H9 (cell line): ENCODE data around the gene MMP15. TPM values are rescaled to one million over a fixed set of nuclear protein-coding genes. Genes with fewer than 3 reads are reported as not detected.

Source experiments
- DNase-seq: peaks from one replicate; pipeline ENCODE4 v3.0.0-alpha.2; 2017
- H2AFZ ChIP-seq: one replicate; pipeline ENCODE4 v1.6.1; 2013; ENCODE audit warnings: mild to moderate bottlenecking, low read length, control low read depth, moderate library complexity
- H2AK5ac ChIP-seq: 2 replicates; pipeline ENCODE4 v1.6.1; 2013; ENCODE audit warnings: low read length, control low read depth, mixed read lengths; ENCODE audit not compliant: insufficient read length
- H2BK120ac ChIP-seq: one replicate; pipeline ENCODE4 v1.6.1; 2013; ENCODE audit warnings: low read depth, mild to moderate bottlenecking, low read length, control low read depth, inconsistent platforms; ENCODE audit not compliant: poor library complexity, severe bottlenecking
- H2BK12ac ChIP-seq: 2 replicates; pipeline ENCODE4 v1.6.1; 2013; ENCODE audit warnings: low read length, control low read depth, mixed read lengths, low read depth; ENCODE audit not compliant: insufficient read length
- H2BK15ac ChIP-seq: 2 replicates; pipeline ENCODE4 v1.6.1; 2013; ENCODE audit warnings: low read depth, low read length, control low read depth
- H2BK20ac ChIP-seq: one replicate; pipeline ENCODE4 v1.6.1; 2013; ENCODE audit warnings: low read depth, mild to moderate bottlenecking, low read length, control low read depth, inconsistent platforms; ENCODE audit not compliant: poor library complexity, severe bottlenecking
- H2BK5ac ChIP-seq: 2 replicates; pipeline ENCODE4 v1.6.1; 2013; ENCODE audit warnings: low read length, control low read depth, mixed read lengths; ENCODE audit not compliant: insufficient read length
- H3K14ac ChIP-seq: 2 replicates; pipeline ENCODE4 v1.6.1; 2013; ENCODE audit warnings: low read length, control low read depth; ENCODE audit not compliant: insufficient read depth
- H3K18ac ChIP-seq: 2 replicates; pipeline ENCODE4 v1.6.1; 2013; ENCODE audit warnings: low read depth, mild to moderate bottlenecking, mixed read lengths, low read length, control low read depth; ENCODE audit not compliant: insufficient read length
- H3K23ac ChIP-seq: 2 replicates; pipeline ENCODE4 v1.6.1; 2013; ENCODE audit warnings: low read length, control low read depth, mixed read lengths, low read depth; ENCODE audit not compliant: insufficient read length
- H3K23me2 ChIP-seq: 2 replicates; pipeline ENCODE4 v1.6.1; 2013; ENCODE audit warnings: low read depth, mild to moderate bottlenecking, mixed read lengths, low read length, control low read depth; ENCODE audit not compliant: insufficient read length, poor library complexity, severe bottlenecking
- H3K27ac ChIP-seq: 2 replicates; pipeline ENCODE4 v1.5.1; 2013; ENCODE audit warnings: low read length, control low read depth, mixed read lengths, low read depth; ENCODE audit not compliant: insufficient read length
- H3K27me3 ChIP-seq: 2 replicates; pipeline ENCODE4 v1.6.1; 2013; ENCODE audit warnings: low read length, control low read depth, inconsistent platforms; ENCODE audit not compliant: insufficient read depth
- H3K4ac ChIP-seq: 2 replicates; pipeline ENCODE4 v1.6.1; 2013; ENCODE audit warnings: low read depth, mild to moderate bottlenecking, control low read depth, inconsistent platforms, low read length, moderate library complexity
- H3K4me1 ChIP-seq: 2 replicates; pipeline ENCODE4 v1.6.1; 2013; ENCODE audit warnings: low read length, control low read depth, inconsistent platforms; ENCODE audit not compliant: insufficient read depth
- H3K4me2 ChIP-seq: 2 replicates; pipeline ENCODE4 v1.6.1; 2013; ENCODE audit warnings: low read length, control low read depth, mixed read lengths; ENCODE audit not compliant: insufficient read length, insufficient read depth
- H3K56ac ChIP-seq: 2 replicates; pipeline ENCODE4 v1.6.1; 2013; ENCODE audit warnings: low read depth, mild to moderate bottlenecking, mixed read lengths, low read length, control low read depth; ENCODE audit not compliant: insufficient read length
- H3K79me1 ChIP-seq: 2 replicates; pipeline ENCODE4 v1.6.1; 2013; ENCODE audit warnings: low read depth, mild to moderate bottlenecking, moderate library complexity, low read length, control low read depth, inconsistent platforms; ENCODE audit not compliant: insufficient read depth, poor library complexity, severe bottlenecking
- H3K79me2 ChIP-seq: 2 replicates; pipeline ENCODE4 v1.6.1; 2013; ENCODE audit warnings: low read length, control low read depth, inconsistent platforms; ENCODE audit not compliant: insufficient read depth
- H3K9ac ChIP-seq: 2 replicates; pipeline ENCODE4 v1.6.1; 2013; ENCODE audit warnings: low read length, control low read depth, mixed read lengths; ENCODE audit not compliant: insufficient read length; ENCODE audit errors: extremely low read depth
- H3K9me3 ChIP-seq: one replicate; pipeline ENCODE4 v1.6.1; 2013; ENCODE audit warnings: low read depth, low read length, inconsistent platforms; ENCODE audit not compliant: control insufficient read depth
- H3T11ph ChIP-seq: one replicate; pipeline ENCODE4 v1.6.1; 2013; ENCODE audit warnings: mild to moderate bottlenecking, low read length, control low read depth, inconsistent platforms
- H4K20me1 ChIP-seq: one replicate; pipeline ENCODE4 v1.6.1; 2013; ENCODE audit not compliant: control insufficient read depth, insufficient read length, insufficient read depth
- H4K5ac ChIP-seq: 2 replicates; pipeline ENCODE4 v1.6.1; 2013; ENCODE audit warnings: low read depth, mild to moderate bottlenecking, mixed read lengths, low read length, control low read depth; ENCODE audit not compliant: insufficient read length
- H4K8ac ChIP-seq: replicated peaks from 2 replicates; pipeline ENCODE4 v1.6.1; 2013; ENCODE audit warnings: low read length, control low read depth, mixed read lengths, low read depth; ENCODE audit not compliant: insufficient read length
- H4K91ac ChIP-seq: 2 replicates; pipeline ENCODE4 v1.6.1; 2013; ENCODE audit warnings: low read depth, mild to moderate bottlenecking, moderate library complexity, mixed read lengths, low read length, control low read depth; ENCODE audit not compliant: insufficient read length
- H3K27ac Mint-ChIP-seq, 3 experiments: 2 replicates in 2 of 3; 3 replicates in 1 of 3; pipeline ENCODE4 v1.8.0; 2020 to 2021; ENCODE audit warnings: mixed read lengths in 3 of 3, mild to moderate bottlenecking in 1 of 3, moderate library complexity in 1 of 3
- H3K27me3 Mint-ChIP-seq: 2 replicates; pipeline ENCODE4 v1.8.0; 2021; ENCODE audit warnings: low read depth, mild to moderate bottlenecking, moderate library complexity, mixed read lengths
- H3K36me3 Mint-ChIP-seq, 3 experiments: 2 replicates in 2 of 3; 3 replicates in 1 of 3; pipeline ENCODE4 v1.8.0; 2020 to 2021; ENCODE audit warnings: low read depth in 3 of 3, mixed read lengths in 3 of 3; ENCODE audit not compliant: insufficient read depth in 1 of 3
- H3K4me1 Mint-ChIP-seq, 2 experiments: 2 replicates each; pipeline ENCODE4 v1.8.0; 2020; ENCODE audit warnings: mixed read lengths in 2 of 2
- H3K4me3 Mint-ChIP-seq, 2 experiments: 2 replicates in 1 of 2; 3 replicates in 1 of 2; pipeline ENCODE4 v1.8.0; 2020 to 2021; ENCODE audit warnings: mild to moderate bottlenecking in 2 of 2, mixed read lengths in 2 of 2, moderate library complexity in 1 of 2
- H3K9me3 Mint-ChIP-seq, 2 experiments: 2 replicates in 1 of 2; 3 replicates in 1 of 2; pipeline ENCODE4 v1.8.0; 2020; ENCODE audit warnings: mild to moderate bottlenecking in 2 of 2, mixed read lengths in 2 of 2, moderate library complexity in 1 of 2
- WGBS: extraction: QIAGEN DNeasy Blood & Tissue Kit; methylation state at CpG from one replicate; pipeline ENCODE4 v1.1.7; 2013; ENCODE audit warnings: missing lambda C conversion rate, low lambda C conversion rate, mixed read lengths; ENCODE audit not compliant: insufficient read length; ENCODE audit errors: extremely low coverage; 5-methylcytosine and 5-hydroxymethylcytosine counted together
- total RNA-seq: library from RNA; stranded (reverse); gene quantifications from 2 replicates; pipeline ENCODE4 v1.2.1, GENCODE V29; 2021
- TF ChIP-seq, protein P1 (sequence below): fragments of 200-600 bp; sonication (generic); conservative IDR thresholded peaks from 3 replicates; pipeline ENCODE4 v1.8.0; 2021; ENCODE audit warnings: antibody characterized with exemption, mild to moderate bottlenecking

MMP15 gene
- total RNA-seq, 1 experiment from 2014 or later: 32.9 TPM

GRCh38 chr16:58046054-58046881 lies 20.7 kb downstream of the MMP15 start:
- Histone ChIP-seq H3K9me3 (no peaks in the 10 kb centered on the region), H3K27me3 (no peaks in the 10 kb centered on the region), H3K4ac (no peak overlapping the region), H3K14ac (no peak overlapping the region), H3K23me2 (no peaks in the 10 kb centered on the region), H4K91ac (no peak overlapping the region), H4K8ac (no peak overlapping the region), H2BK120ac (no peak overlapping the region), H3K56ac (no peak overlapping the region), H3K23ac (no peak overlapping the region), H2BK20ac (no peak overlapping the region), H3K79me1 (no peaks in the 10 kb centered on the region), H4K5ac (no peak overlapping the region), H4K20me1 (no peaks in the 10 kb centered on the region), H2AK5ac (no peak overlapping the region), H3K4me1 (no peaks in the 10 kb centered on the region; the same call in 1 of the 2 replicates), H3K18ac (no peak overlapping the region), H2BK12ac (no peak overlapping the region), H3K79me2 (no peaks in the 10 kb centered on the region), H3K4me2 (no peak overlapping the region), H2AFZ (no peak overlapping the region), H2BK5ac (no peak overlapping the region), H3K9ac (no peak overlapping the region), H2BK15ac (no peak overlapping the region), H3T11ph (no peak overlapping the region), H3K27ac (no peak overlapping the region)
- WGBS: no CpG with 5 or more reads among the region's 16 CpGs
- Mint-ChIP-seq H3K4me3 (no peak overlapping the region), H3K4me1 (peaks cover 8 to 25% of the 10 kb centered on the region in 2 experiments), H3K27ac (no peak overlapping the region), H3K9me3 (peaks cover 6 to 7% of the 10 kb centered on the region in 2 experiments; a peak in 4 of 5 replicates), H3K36me3 (peaks cover 4 to 33% (median 18%) of the 10 kb centered on the region in 3 experiments), H3K27me3 (peaks cover 3% of the 10 kb centered on the region; the same call in 1 of the 2 replicates)
- peak; percentile 22 for DNase-seq
- TF ChIP-seq, protein P1, sequence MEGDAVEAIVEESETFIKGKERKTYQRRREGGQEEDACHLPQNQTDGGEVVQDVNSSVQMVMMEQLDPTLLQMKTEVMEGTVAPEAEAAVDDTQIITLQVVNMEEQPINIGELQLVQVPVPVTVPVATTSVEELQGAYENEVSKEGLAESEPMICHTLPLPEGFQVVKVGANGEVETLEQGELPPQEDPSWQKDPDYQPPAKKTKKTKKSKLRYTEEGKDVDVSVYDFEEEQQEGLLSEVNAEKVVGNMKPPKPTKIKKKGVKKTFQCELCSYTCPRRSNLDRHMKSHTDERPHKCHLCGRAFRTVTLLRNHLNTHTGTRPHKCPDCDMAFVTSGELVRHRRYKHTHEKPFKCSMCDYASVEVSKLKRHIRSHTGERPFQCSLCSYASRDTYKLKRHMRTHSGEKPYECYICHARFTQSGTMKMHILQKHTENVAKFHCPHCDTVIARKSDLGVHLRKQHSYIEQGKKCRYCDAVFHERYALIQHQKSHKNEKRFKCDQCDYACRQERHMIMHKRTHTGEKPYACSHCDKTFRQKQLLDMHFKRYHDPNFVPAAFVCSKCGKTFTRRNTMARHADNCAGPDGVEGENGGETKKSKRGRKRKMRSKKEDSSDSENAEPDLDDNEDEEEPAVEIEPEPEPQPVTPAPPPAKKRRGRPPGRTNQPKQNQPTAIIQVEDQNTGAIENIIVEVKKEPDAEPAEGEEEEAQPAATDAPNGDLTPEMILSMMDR: no peak
